ENCODE results near the gene CAPN7.

GRCh38 chr3:15279671-15280402, 73.8 kb downstream of the CAPN7 start:
- TF ChIP-seq YY1 (IDR thresholded peaks at IDR 0.05; ENCODE audit: insufficient read depth, insufficient read length) = no peak
- no peak for TF ChIP-seq ZNF274 (IDR thresholded peaks at IDR 0.05; ENCODE audit: low read depth, low read length)

Data from NT2/D1 (cell line).